Mesothelial cell of epicardium (in vitro differentiated cells): ENCODE results near the gene EMX2. TPM values are rescaled to one million over a fixed set of nuclear protein-coding genes. Genes with fewer than 3 reads are reported as not detected.

ENCODE experiments used
- DNase-seq, 2 experiments: peaks; one replicate each; pipeline ENCODE4 v3.0.0; 2021; ENCODE audit warnings: low spot score in 2 of 2; ENCODE audit not compliant: unreplicated experiment in 2 of 2
- H3K27ac Mint-ChIP-seq: 2 replicates; pipeline ENCODE4 v1.8.0; 2021; ENCODE audit warnings: mixed read lengths
- H3K27me3 Mint-ChIP-seq: 2 replicates; pipeline ENCODE4 v1.8.0; 2021; ENCODE audit warnings: low read depth, mixed read lengths
- H3K36me3 Mint-ChIP-seq: 2 replicates; pipeline ENCODE4 v1.8.0; 2021; ENCODE audit warnings: mixed read lengths
- H3K4me1 Mint-ChIP-seq: 2 replicates; pipeline ENCODE4 v1.8.0; 2021; ENCODE audit warnings: mixed read lengths
- H3K4me3 Mint-ChIP-seq: 2 replicates; pipeline ENCODE4 v1.8.0; 2021; ENCODE audit warnings: mild to moderate bottlenecking, moderate library complexity, mixed read lengths
- H3K9me3 Mint-ChIP-seq: 2 replicates; pipeline ENCODE4 v1.8.0; 2021; ENCODE audit warnings: mixed read lengths
- CTCF ChIP-seq: fragments of 200-600 bp; sonication (generic); IDR thresholded peaks from one replicate; pipeline ENCODE4 v1.5.0; 2021; ENCODE audit warnings: antibody characterized with exemption; ENCODE audit not compliant: unreplicated experiment
- total RNA-seq: library from RNA; stranded (reverse); gene quantifications from 3 replicates; pipeline ENCODE4 v1.2.1, GENCODE V29; 2021

EMX2 gene
- total RNA-seq, 1 donor from 2014 or later, result 2.8 TPM

DNA sequence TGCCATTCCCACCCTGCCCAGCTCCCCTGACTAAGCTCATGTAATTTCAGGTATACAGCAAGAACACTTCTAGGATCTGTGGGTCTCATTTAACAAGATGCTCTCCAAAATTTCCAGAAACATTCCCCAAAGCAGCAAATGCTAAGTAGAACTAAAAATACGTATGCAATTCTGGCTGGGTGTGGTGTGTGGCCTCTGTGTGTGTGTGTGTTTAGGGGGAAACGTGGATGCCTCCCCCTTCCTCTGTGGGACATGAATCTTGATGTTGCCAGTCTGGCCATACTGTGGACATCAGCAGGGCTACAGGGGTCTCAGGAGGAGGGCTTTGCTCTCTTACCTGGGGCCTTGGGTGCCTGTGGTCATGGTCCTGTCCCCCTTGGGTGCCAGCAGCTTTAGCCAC is 18.4 kb downstream of the EMX2 start:
- H3K4me1 Mint-ChIP-seq, result peaks cover 10% of the 10 kb centered on the region
- no peak for DNase-seq
- H3K9me3 Mint-ChIP-seq, result no peaks in the 10 kb centered on the region
- peaks cover 74% of the 10 kb centered on the region for H3K27me3 Mint-ChIP-seq
- H3K36me3 Mint-ChIP-seq, result no peaks in the 10 kb centered on the region
- H3K4me3 Mint-ChIP-seq, result no peak overlapping the region
- H3K27ac Mint-ChIP-seq, result no peak overlapping the region
- TF ChIP-seq CTCF, result no peak

DNA sequence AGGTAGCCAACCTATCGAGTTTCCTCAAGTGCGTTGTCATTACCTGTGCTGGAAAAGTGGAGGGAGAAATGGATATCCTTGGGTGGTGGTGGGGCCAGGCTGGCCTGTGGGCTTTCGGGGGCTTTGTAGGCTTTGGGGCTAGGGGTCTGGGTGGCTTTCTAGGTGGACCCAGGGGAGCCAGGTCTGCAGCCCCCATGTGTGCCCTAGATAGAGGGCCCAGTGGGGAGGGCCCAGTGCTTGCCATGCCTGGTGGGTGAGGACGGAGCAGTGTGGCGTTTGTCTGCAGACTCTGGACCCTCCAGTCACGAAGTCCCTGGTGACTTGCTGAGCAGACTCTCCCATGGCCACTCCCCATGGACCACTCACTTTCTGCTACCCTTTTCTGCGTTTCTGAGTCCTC is 19.7 kb downstream of the EMX2 start:
- no peaks in the 10 kb centered on the region for H3K36me3 Mint-ChIP-seq
- no peaks in the 10 kb centered on the region for H3K9me3 Mint-ChIP-seq
- H3K4me1 Mint-ChIP-seq, result peaks cover 10% of the 10 kb centered on the region
- no peak overlapping the region for H3K4me3 Mint-ChIP-seq
- DNase-seq, result no peak
- H3K27ac Mint-ChIP-seq, result no peak overlapping the region
- H3K27me3 Mint-ChIP-seq, result peaks cover 70% of the 10 kb centered on the region
- no peak for TF ChIP-seq CTCF

DNA sequence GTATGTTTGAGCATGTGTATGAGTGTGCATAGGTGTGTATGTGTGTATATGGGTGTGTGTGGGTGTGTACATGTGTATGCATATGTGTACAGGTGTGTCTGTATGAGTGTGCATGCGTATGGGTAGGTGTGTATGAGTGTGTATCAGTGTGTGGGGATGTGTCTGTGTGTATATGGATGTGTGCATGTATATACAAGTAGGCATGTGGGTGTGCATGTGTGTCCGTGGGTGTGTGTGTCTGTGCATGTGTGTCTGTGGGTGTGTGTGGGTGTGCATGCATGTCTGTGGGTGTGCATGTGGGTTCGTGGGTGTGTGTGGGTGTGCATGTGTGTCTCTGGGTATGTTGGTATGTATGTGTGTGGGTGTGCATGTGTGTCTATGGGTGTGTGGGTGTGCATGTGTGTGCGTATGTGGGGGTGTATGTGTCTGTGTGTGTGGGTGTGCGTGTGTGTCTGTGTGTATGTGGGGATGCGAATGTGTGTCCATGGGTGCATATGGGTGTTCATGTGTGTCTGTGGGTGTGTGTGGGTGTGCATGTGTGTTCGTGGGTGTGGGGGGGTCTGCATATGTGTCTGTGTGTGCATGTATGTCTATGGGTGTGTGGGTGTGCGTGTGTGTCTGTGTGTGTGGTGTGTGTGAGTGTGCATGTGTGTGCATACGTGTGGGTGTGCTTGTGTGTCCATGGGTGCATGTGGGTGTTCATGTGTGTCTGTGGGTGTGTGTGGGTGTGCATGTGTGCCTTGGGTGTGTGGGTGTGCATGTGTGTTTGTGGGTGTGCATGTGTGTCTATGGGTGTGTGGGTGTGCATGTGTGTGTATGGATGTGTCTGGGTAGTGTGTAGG is 20.6 kb downstream of the EMX2 start:
- no peak overlapping the region for H3K27ac Mint-ChIP-seq
- peaks cover 12% of the 10 kb centered on the region for H3K4me1 Mint-ChIP-seq
- no peaks in the 10 kb centered on the region for H3K36me3 Mint-ChIP-seq
- H3K4me3 Mint-ChIP-seq, result no peak overlapping the region
- peaks cover 70% of the 10 kb centered on the region for H3K27me3 Mint-ChIP-seq
- DNase-seq, result no peak
- no peak for TF ChIP-seq CTCF
- H3K9me3 Mint-ChIP-seq, result no peaks in the 10 kb centered on the region

DNA sequence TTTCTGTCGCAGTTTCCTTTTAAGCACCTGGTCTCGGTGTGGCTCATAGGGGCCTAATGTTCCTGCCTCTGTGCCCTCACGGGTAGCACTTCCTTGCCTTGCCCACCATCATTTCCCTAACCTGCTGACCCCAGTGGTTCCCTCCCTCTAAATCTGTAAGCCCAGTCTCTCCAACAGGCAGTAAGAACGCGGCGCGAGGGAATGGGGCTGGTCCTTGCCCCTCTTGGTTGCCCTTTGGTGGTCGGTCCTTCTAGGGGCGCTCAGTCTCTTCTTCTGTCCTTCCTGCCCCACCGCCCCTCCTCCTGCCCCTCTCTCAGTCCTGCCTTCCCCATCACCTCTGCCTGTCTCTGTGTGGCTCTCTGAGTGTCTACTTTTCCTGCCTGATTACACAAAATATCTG is 21.2 kb downstream of the EMX2 start:
- Mint-ChIP-seq H3K4me3 (no peak overlapping the region), H3K27ac (no peak overlapping the region), H3K27me3 (peaks cover 73% of the 10 kb centered on the region), H3K4me1 (peaks cover 18% of the 10 kb centered on the region), H3K36me3 (no peaks in the 10 kb centered on the region), H3K9me3 (no peaks in the 10 kb centered on the region)
- DNase-seq, result no peak
- no peak for TF ChIP-seq CTCF

- Mint-ChIP-seq H3K9me3 (no peaks in the 10 kb centered on the region), H3K27ac (no peak overlapping the region), H3K27me3 (peaks cover 73% of the 10 kb centered on the region), H3K4me3 (no peak overlapping the region), H3K4me1 (peaks cover 21% of the 10 kb centered on the region), H3K36me3 (no peaks in the 10 kb centered on the region)
- DNase-seq, result no peak
- no peak for TF ChIP-seq CTCF
Measured at GRCh38 chr10:117565068-117565467, 22.5 kb downstream of the EMX2 start.
